Mucosa of gallbladder (tissue), 1 donor: ENCODE data around the gene UBTD1. TPM values are rescaled to one million over a fixed set of nuclear protein-coding genes. Genes with fewer than 3 reads are reported as not detected.
A peak's percentile ranks its signal among the peaks of the same experiment; 100 is the strongest.
"Not testable (repeated sequence)": the region's sequence is repeated elsewhere in the genome, so short reads cannot be mapped to it uniquely, and the experiment has no call there.

Experiments used
- DNase-seq: peaks from one replicate; pipeline ENCODE4 v3.0.0-alpha.2; 2020; ENCODE audit warnings: low spot score
- total RNA-seq: library from RNA; stranded (reverse); gene quantifications from one replicate; pipeline ENCODE4 v1.2.1, GENCODE V29; 2021
- donor health status: DM: no; HTN: no; CAD: no.

UBTD1 gene
- total RNA-seq, 1 donor from 2014 or later = 13.8 TPM

- DNase-seq = no peak
Measured at GRCh38 chr10:97563337-97563736, 64.6 kb downstream of the UBTD1 start.

- DNase-seq = no peak
Measured at GRCh38 chr10:97564776-97565175, 66.1 kb downstream of the UBTD1 start.

- DNase-seq = no peak
Measured at GRCh38 chr10:97566336-97566996, 67.7 kb downstream of the UBTD1 start.

- DNase-seq = no peak
Measured at GRCh38 chr10:97567891-97568290, 69.2 kb downstream of the UBTD1 start.

DNA sequence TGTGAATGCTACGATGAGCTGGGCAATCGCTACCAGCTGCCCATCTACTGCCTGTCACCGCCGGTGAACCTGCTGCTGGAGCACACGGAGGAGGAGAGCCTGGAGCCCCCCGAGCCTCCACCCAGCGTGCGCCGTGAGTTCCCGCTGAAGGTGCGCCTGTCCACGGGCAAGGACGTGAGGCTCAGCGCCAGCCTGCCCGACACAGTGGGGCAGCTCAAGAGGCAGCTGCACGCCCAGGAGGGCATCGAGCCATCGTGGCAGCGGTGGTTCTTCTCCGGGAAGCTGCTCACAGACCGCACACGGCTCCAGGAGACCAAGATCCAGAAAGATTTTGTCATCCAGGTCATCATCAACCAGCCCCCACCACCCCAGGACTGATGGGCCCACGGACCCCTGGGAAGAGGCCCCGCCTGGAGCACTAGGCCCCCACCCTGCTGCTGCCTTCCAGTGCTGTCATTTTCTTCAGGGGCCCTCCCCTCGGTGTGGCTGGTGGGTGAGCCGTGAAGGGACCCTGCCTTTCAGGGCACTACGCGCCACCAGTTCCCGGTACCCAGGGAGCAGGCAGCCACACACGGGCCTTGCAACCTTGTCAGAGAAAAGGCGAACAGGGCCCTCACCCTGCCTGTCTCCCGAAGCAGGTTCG, 71.5 kb downstream of the UBTD1 start:
- no peak for DNase-seq

DNA sequence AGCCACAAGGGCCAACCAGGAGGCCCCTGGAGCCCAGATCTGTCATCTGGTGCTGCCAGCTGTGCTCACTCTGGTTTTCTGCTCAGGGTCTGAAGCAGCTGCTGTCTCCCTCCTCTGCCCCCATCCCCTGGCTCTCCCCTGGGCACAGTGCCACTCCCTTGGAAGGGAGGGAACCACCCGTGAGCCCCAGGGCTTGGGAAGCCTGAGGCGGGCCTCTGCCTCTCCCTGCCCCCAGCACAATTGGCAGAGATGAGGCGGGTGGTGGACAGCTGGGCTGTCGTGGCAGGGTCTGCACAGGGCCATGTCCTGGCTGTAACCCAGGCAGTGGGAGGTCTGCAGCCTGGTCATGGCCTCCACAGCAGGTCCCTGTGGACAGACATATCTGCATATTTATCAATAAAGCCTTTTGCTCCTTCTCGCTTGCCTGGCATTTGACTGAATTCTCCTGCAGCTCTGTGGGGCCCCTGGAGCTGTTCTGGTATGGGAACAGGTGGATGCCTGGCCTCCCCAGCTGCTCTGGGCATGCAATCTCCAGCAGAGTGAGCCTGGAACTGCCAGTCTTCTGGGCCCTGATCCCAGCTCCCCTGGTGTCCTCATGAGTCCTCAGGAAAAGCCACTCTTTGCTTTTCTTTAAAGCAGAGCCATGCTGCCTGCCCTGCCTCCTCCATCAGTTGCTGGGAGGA, 72.2 kb downstream of the UBTD1 start:
- no peak for DNase-seq

GRCh38 chr10:97571622-97572021, 72.9 kb downstream of the UBTD1 start:
- DNase-seq = peak; percentile 75

GRCh38 chr10:97572214-97572989, 73.7 kb downstream of the UBTD1 start, which contains the start of gene ANKRD2:
Gene ANKRD2 (plus strand): TSS chr10:97572779. CDS start chr10:97572789, 10 bp downstream.
- peak; percentile 83 for DNase-seq

- DNase-seq = no peak
Measured at GRCh38 chr10:97573021-97573420, 74.3 kb downstream of the UBTD1 start.

- DNase-seq = no peak
Measured at GRCh38 chr10:97573672-97574071, 74.9 kb downstream of the UBTD1 start.

GRCh38 chr10:97574374-97575126, 75.8 kb downstream of the UBTD1 start:
- peak; percentile 91 for DNase-seq

DNA sequence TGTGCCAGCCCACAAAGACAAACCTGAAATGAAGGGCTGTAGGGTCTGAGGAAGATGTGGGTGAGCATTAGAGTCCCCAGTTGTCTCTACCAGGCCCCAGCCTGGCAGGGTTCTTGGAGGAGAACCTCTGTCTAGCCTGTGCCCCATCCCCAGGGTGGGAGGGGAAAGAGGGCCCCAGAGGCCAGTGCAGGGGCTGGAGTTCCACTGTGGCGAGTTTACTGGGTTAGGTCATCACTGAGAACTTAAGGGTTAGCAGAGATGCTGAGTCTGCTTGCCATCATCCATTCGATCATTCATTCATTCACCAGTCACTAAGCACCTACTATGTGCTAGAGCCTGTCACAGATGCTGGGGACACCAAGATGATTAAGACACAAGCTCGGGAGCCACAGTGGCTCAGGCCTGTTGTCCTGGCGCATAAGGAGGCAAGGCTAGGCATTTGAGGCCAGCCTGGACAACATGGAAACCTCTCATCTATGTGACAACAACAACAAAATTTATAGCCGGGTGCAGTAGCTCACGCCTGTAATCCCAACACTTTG, 76.5 kb downstream of the UBTD1 start:
- DNase-seq = no peak

DNA sequence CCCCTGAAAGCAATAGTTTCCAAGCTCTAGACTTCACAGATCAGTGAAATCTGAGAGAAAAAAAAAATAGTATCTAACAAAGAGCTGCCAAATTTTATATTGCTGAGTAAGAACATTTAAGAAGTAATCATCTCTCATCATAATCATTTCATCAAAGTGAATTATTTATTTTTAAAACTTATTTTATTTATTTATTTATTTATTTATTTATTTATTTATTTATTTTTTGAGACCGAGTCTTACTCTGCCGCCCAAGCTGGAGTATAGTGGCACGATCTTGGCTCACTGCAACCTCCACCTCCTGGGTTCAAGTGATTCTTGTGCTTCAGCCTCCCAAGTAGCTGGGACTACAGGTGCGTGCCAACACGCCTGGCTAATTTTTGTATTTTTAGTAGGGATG, 77.8 kb downstream of the UBTD1 start:
- DNase-seq = not testable (repeated sequence)

DNA sequence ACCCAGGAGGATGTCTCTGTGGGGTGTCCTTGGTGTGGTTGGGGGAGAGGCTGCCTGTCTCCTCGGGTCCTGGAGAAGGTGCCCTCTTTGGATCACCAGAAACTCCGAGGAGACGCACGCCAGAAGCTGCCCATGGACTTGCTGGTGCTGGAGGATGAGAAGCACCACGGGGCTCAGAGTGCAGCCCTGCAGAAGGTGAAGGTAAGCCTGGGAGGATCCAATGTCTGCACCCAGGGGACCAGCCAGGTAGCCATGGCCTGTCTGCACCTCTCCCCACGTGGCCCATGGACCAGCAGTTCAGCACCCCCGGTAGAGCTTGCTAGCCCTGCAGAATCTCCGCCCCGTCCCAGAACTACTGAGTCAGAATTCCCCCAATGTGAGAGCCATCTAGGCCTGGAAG, 79.0 kb downstream of the UBTD1 start:
- no peak for DNase-seq

DNA sequence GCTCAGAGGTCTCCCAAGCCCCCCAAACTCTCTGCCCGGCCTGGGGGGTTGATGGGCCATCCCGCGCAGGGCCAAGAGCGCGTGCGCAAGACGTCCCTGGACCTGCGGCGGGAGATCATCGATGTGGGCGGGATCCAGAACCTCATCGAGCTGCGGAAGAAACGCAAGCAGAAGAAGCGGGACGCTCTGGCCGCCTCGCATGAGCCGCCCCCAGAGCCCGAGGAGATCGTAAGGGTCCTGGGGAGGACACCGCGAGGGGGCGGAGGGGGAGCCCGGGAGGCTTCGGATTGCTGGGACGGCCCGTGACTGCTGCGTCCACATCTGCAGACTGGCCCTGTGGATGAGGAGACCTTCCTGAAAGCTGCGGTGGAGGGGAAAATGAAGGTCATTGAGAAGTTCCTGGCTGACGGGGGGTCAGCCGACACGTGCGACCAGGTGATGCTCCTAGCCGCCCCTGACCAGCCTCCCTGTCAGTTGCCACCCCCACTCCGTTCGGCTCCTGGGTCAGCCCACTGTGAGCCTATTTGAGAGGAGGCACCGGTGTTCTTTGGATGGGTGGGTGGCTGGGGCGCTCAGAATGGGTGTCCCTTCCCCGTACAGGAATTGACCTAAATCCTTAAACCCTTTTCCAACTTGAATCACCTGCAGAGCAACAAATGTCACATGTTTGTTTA, 79.6 kb downstream of the UBTD1 start:
- no peak for DNase-seq

- DNase-seq = no peak
Measured at GRCh38 chr10:97580421-97581367, 82.0 kb downstream of the UBTD1 start.

DNA sequence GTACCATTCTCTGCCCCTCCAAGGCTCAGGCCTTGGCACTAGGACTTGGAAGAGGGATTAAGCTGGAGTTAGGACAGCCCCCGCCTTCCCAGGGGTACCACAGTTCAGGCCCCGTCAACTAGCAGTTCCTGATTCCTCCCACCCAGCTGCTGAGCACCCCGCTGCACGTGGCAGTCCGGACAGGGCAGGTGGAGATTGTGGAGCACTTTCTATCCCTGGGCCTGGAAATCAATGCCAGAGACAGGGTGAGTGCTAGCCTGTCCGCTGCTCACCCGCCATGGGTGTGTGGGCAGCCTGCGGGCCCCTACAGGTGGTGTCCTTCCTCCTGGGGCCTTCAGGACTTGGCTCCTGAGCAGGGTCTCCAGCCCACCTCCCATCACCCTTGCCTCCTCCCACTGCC, 83.4 kb downstream of the UBTD1 start:
- no peak for DNase-seq

GRCh38 chr10:97583476-97583875, 84.8 kb downstream of the UBTD1 start:
- no peak for DNase-seq

- peak; percentile 90 for DNase-seq
Measured at GRCh38 chr10:97584060-97584797, 85.5 kb downstream of the UBTD1 start, which contains the start of gene HOGA1. Gene HOGA1 (plus strand): TSS chr10:97584389. CDS start chr10:97584704, 315 bp downstream.
